ENCODE measurements around the gene RP2. TPM values are rescaled to one million over a fixed set of nuclear protein-coding genes. Genes with fewer than 3 reads are reported as not detected.

RP2 gene
- total RNA-seq, 1 experiment from 2014 or later, result 5.7 TPM

DNA sequence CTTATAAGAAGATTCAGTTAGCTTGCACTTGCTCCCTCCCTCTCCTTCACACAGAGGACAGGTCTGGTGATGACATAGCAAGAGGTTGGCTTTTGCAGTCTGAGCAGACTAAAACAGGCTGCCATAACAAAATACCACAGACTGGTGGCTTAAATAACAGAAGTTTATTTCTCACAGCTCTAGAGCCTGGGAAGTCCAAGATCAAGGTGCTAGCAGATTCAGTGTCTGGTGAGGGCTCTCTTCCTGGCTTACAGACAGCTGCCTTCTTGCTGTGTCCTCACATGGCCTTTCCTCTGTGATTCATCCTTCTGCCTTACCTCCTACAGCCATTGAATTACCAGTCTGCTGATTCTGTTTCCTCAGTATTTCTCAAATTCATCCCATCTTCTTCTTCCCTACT lies 13.1 kb downstream of the RP2 start:
- no peaks in the 10 kb centered on the region for H3K9me2 ChIP-seq (ENCODE audit: insufficient read depth)
- H3K4me1 ChIP-seq (ENCODE audit: control insufficient read depth in 1 of 2, insufficient read depth in 2 of 2, low read length in 2 of 2), result no peaks in the 10 kb centered on the region
- H3K9me3 ChIP-seq (ENCODE audit: control insufficient read depth in 1 of 2, insufficient read depth in 1 of 2, low read depth in 1 of 2, low read length in 2 of 2), result no peaks in the 10 kb centered on the region
- intact Hi-C loops (cut with micrococcal nuclease), result no loop called here
- POLR2A ChIA-PET, result no interaction called here
- CTCF ChIA-PET, result no interaction called here
- no peaks in the 10 kb centered on the region for H3K36me3 ChIP-seq (ENCODE audit: control insufficient read depth in 1 of 2, insufficient read depth in 2 of 2, low read length in 2 of 2)
- no peak overlapping the region for H3K4me3 ChIP-seq (replicated peaks in 1 of 2; ENCODE audit: low read depth in 1 of 2, low read length in 2 of 2)
- RAD21 ChIA-PET (ENCODE audit: low non-redundant PET in 1 of 2, low total read pairs in 2 of 2, uncharacterized antibody in 2 of 2, unreplicated experiment in 2 of 2), result no interaction called here
- no peaks in the 10 kb centered on the region for H3K27me3 ChIP-seq (ENCODE audit: insufficient read depth, low read length)
- no peaks in the 10 kb centered on the region for H4K20me1 ChIP-seq (ENCODE audit: insufficient read depth)
- H3K4me2 ChIP-seq (ENCODE audit: low read length), result no peak overlapping the region
- no peak for ATAC-seq
- H3K9ac ChIP-seq (ENCODE audit: low read length), result no peak overlapping the region
- TF ChIP-seq SIN3A (IDR thresholded peaks at IDR 0.05; ENCODE audit: low read depth), result no peak
- no peak for TF ChIP-seq TCF7L2 (IDR thresholded peaks at IDR 0.05; ENCODE audit: borderline replicate concordance, extremely low read depth, insufficient read depth, insufficient read length)
- no peak for TF ChIP-seq CTCF (IDR thresholded peaks at IDR 0.05 in 2 of 3, conservative IDR thresholded peaks at IDR 0.05 in 1 of 3; ENCODE audit: borderline replicate concordance in 1 of 3, insufficient read depth in 1 of 3, low read depth in 2 of 3, low read length in 2 of 3)
- no peak for TF ChIP-seq ZBTB33 (IDR thresholded peaks at IDR 0.05; ENCODE audit: extremely low read depth, insufficient replicate concordance, low read length)
- no peak for TF ChIP-seq SP1 (IDR thresholded peaks at IDR 0.05; ENCODE audit: low read depth)
- no peak for TF ChIP-seq EGR1 (IDR thresholded peaks at IDR 0.05; ENCODE audit: low read depth)
- no peak for TF ChIP-seq JUND (IDR thresholded peaks at IDR 0.05)
- TF ChIP-seq ZNF274 (IDR thresholded peaks at IDR 0.05; ENCODE audit: low read depth, low read length), result no peak
- TF ChIP-seq, protein P1, sequence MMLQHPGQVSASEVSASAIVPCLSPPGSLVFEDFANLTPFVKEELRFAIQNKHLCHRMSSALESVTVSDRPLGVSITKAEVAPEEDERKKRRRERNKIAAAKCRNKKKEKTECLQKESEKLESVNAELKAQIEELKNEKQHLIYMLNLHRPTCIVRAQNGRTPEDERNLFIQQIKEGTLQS (IDR thresholded peaks at IDR 0.05), result no peak
- TF ChIP-seq ELF1 (IDR thresholded peaks at IDR 0.05; ENCODE audit: borderline replicate concordance, low read depth), result no peak
- TF ChIP-seq EZH2 (IDR thresholded peaks at IDR 0.05), result no peak
- TF ChIP-seq RAD21 (IDR thresholded peaks at IDR 0.05; ENCODE audit: low read depth), result no peak
- no peak for TF ChIP-seq EZH2phosphoT487 (IDR thresholded peaks at IDR 0.05; ENCODE audit: borderline replicate concordance)
- no peak for TF ChIP-seq CEBPB (IDR thresholded peaks at IDR 0.05; ENCODE audit: low read depth)
- TF ChIP-seq CBX3 (IDR thresholded peaks at IDR 0.05; ENCODE audit: low read depth), result no peak
- no peak overlapping the region for H2AFZ ChIP-seq (ENCODE audit: low read depth, low read length, poor library complexity, severe bottlenecking)
- no peak for DNase-seq (ENCODE audit: low read depth, low spot score)
- BruUV-seq (replicated peaks), result no TSS peak
- H3K27ac ChIP-seq (ENCODE audit: low read depth, low read length), result no peak overlapping the region
- H3K79me2 ChIP-seq (ENCODE audit: insufficient read depth, low read length), result peaks cover 9% of the 10 kb centered on the region; the same call in 1 of the 2 replicates

All from HCT116 (cell line).